Adrenal gland (tissue), 5 donors: ENCODE results near the gene GRB10.

Experiments used
- POLR2A ChIP-seq, 2 donors: fragments of 450-650 bp; IDR thresholded peaks; one replicate each; pipeline ENCODE4 v1.6.1; 2017; ENCODE audit warnings: antibody characterized with exemption in 2 of 2, mild to moderate bottlenecking in 2 of 2, moderate library complexity in 1 of 2
- TF ChIP-seq, protein P1 (sequence below), 6 experiments: fragments of 450-650 bp in 4 of 6; fragments of 200-600 bp in 2 of 6; sonication (generic) in 1 of 6; IDR thresholded peaks; 1 replicate in 5 of 6; 2 replicates in 1 of 6; pipeline versions ENCODE4 v1.5.1 to v1.8.0; 2016 to 2021; ENCODE audit warnings: antibody characterized with exemption in 6 of 6, mild to moderate bottlenecking in 2 of 6, moderate library complexity in 1 of 6
- donor health status: DM: no; HTN: no; CAD: no.

DNA sequence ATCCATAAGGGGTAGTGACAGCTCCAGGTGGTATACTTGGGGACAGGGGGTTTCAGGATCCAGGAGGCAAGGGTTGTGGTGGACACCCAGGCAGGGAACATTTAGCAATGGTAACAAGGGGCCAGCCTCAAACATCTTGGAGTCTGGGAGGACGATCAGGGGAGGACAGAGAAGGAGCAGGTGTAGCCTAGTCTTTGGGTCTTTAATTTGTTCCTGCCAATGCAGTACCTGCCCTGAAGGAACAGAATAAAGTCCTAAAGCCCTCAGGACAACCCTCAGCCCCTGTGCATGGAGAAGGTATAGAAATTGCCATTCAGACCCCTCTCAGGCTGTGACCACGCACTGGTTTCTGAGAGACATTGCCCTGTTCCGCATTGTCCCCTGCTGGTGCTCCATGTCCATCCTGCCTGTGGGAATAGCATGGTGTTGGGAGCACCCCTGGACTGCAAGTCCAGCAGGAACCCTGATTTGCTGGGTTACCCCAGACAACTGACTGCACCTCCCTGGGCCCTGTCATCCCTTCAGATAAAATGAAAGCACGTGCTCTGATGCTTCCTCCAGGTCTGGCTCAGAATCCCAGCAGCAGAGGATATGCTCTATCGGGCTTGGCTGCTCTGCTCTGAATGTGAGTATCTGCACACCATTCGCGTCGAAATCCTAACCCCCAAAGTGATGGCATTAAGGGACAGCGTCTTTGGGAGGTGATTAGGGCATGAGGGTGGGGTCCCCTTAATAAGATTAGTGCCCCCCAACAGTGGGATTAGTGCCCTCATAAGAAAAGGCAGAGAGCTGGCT lies 241.7 kb downstream of the GRB10 start:
- TF ChIP-seq, protein P1, sequence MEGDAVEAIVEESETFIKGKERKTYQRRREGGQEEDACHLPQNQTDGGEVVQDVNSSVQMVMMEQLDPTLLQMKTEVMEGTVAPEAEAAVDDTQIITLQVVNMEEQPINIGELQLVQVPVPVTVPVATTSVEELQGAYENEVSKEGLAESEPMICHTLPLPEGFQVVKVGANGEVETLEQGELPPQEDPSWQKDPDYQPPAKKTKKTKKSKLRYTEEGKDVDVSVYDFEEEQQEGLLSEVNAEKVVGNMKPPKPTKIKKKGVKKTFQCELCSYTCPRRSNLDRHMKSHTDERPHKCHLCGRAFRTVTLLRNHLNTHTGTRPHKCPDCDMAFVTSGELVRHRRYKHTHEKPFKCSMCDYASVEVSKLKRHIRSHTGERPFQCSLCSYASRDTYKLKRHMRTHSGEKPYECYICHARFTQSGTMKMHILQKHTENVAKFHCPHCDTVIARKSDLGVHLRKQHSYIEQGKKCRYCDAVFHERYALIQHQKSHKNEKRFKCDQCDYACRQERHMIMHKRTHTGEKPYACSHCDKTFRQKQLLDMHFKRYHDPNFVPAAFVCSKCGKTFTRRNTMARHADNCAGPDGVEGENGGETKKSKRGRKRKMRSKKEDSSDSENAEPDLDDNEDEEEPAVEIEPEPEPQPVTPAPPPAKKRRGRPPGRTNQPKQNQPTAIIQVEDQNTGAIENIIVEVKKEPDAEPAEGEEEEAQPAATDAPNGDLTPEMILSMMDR (IDR thresholded peaks at IDR 0.05) = no peak
- TF ChIP-seq POLR2A (IDR thresholded peaks at IDR 0.05) = no peak
